Naive thymus-derived CD4-positive, alpha-beta T cell (primary cell): Measurements from ENCODE around the gene TIMP2. TPM values are rescaled to one million over a fixed set of nuclear protein-coding genes. Genes with fewer than 3 reads are reported as not detected.

Experiments
- ATAC-seq: fragments of 150-1000 bp; cut with Tn5 transposase; 2 replicates; pipeline ENCODE4 v1.10.0; 2021; ENCODE audit warnings: mild to moderate bottlenecking, moderate library complexity
- CTCF ChIA-PET: fragments of 350-600 bp; sonication (Branson Sonifier 250); formaldehyde crosslinking; loops from one replicate; lab custom pipeline; 2021; ENCODE audit warnings: antibody characterized with exemption; lab: Charles Lee
- POLR2A ChIA-PET: fragments of 350-600 bp; sonication (Branson Sonifier 250); formaldehyde crosslinking; loops from one replicate; lab custom pipeline; 2021; ENCODE audit warnings: antibody characterized with exemption, inconsistent platforms; lab: Charles Lee
- DNase-seq, 9 donors: peaks; one replicate each; pipeline versions ENCODE4 v3.0.0 to v3.0.0-alpha.2; 2020 to 2022; ENCODE audit warnings: mixed read lengths in 1 of 9
- H3K27ac ChIP-seq: one replicate; pipeline ENCODE4 v1.7.0; 2013; ENCODE audit warnings: mild to moderate bottlenecking, low read depth, low read length, moderate library complexity
- H3K27me3 ChIP-seq, 2 donors: one replicate each; pipeline ENCODE4 v1.7.0; 2013; ENCODE audit warnings: low read length in 2 of 2, mild to moderate bottlenecking in 2 of 2, moderate library complexity in 2 of 2; ENCODE audit not compliant: control insufficient read depth in 2 of 2, insufficient read depth in 2 of 2
- H3K36me3 ChIP-seq, 3 experiments: 1 replicate in 2 of 3; 2 replicates in 1 of 3; pipeline ENCODE4 v1.7.0; 2013; ENCODE audit warnings: low read length in 3 of 3, mild to moderate bottlenecking in 3 of 3, moderate library complexity in 1 of 3; ENCODE audit not compliant: insufficient read depth in 3 of 3, control insufficient read depth in 2 of 3
- H3K4me1 ChIP-seq, 2 donors: one replicate each; pipeline ENCODE4 v1.7.0; 2013; ENCODE audit warnings: low read length in 2 of 2, mild to moderate bottlenecking in 2 of 2, moderate library complexity in 1 of 2; ENCODE audit not compliant: control insufficient read depth in 2 of 2, insufficient read depth in 2 of 2
- H3K4me3 ChIP-seq: 2 replicates; pipeline ENCODE4 v1.7.0; 2013; ENCODE audit warnings: mild to moderate bottlenecking, low read length
- H3K9me3 ChIP-seq, 3 experiments: 1 replicate in 2 of 3; 2 replicates in 1 of 3; pipeline ENCODE4 v1.7.0; 2013; ENCODE audit warnings: low read length in 3 of 3; ENCODE audit not compliant: control insufficient read depth in 2 of 3
- H3K27ac Mint-ChIP-seq, 9 donors: one replicate each; pipeline ENCODE4 v1.8.0; 2020 to 2022; ENCODE audit warnings: mixed read lengths in 9 of 9, mild to moderate bottlenecking in 8 of 9, moderate library complexity in 5 of 9, inconsistent platforms in 2 of 9
- H3K27me3 Mint-ChIP-seq, 5 donors: one replicate each; pipeline ENCODE4 v1.8.0; 2021 to 2022; ENCODE audit warnings: mixed read lengths in 5 of 5, mild to moderate bottlenecking in 1 of 5
- H3K36me3 Mint-ChIP-seq, 5 donors: one replicate each; pipeline ENCODE4 v1.8.0; 2020 to 2022; ENCODE audit warnings: mixed read lengths in 5 of 5, mild to moderate bottlenecking in 3 of 5, inconsistent platforms in 1 of 5
- H3K4me1 Mint-ChIP-seq, 7 donors: one replicate each; pipeline ENCODE4 v1.8.0; 2020 to 2022; ENCODE audit warnings: mixed read lengths in 7 of 7, mild to moderate bottlenecking in 3 of 7, inconsistent platforms in 1 of 7
- H3K4me3 Mint-ChIP-seq, 10 donors: one replicate each; pipeline ENCODE4 v1.8.0; 2020 to 2022; ENCODE audit warnings: mild to moderate bottlenecking in 10 of 10, mixed read lengths in 10 of 10, moderate library complexity in 6 of 10, inconsistent platforms in 2 of 10
- H3K9me3 Mint-ChIP-seq, 11 donors: one replicate each; pipeline ENCODE4 v1.8.0; 2020 to 2022; ENCODE audit warnings: mixed read lengths in 11 of 11, mild to moderate bottlenecking in 4 of 11, inconsistent platforms in 1 of 11, moderate library complexity in 1 of 11
- intact Hi-C, 2 donors: fragments of 100-400 bp; cut with micrococcal nuclease; formaldehyde crosslinking; loops; one replicate each; pipeline ENCODE4 v1.15.1; 2023
- polyA plus RNA-seq, 2 donors: library from polyadenylated mRNA; unstranded; fragments of 300-500 nt; fragmentation: Illumina TruSeq; gene quantifications; one replicate each; pipeline ENCODE4 v1.2.3, GENCODE V29; 2021
- total RNA-seq, 6 experiments: library from RNA in 5 of 6; stranded (reverse) in 5 of 6; gene quantifications; 1 replicate in 5 of 6; 2 replicates in 1 of 6; pipeline ENCODE4 v1.2.3 and lab custom pipeline; 2021 to 2026

TIMP2 gene
- total and polyA plus RNA-seq, 7 experiments from 2014 or later: 0.23 to 46.1 (median 5.7) TPM

GRCh38 chr17:78920528-78920927, 4.7 kb downstream of the TIMP2 start:
- ATAC-seq: no peak
- Histone ChIP-seq H3K27ac (no peak overlapping the region), H3K4me3 (no peak overlapping the region), H3K36me3 (no peaks in the 10 kb centered on the region), H3K4me1 (peaks cover 0 to 7% of the 10 kb centered on the region in 2 donors), H3K27me3 (no peaks in the 10 kb centered on the region), H3K9me3 (no peaks in the 10 kb centered on the region)
- POLR2A ChIA-PET: interaction anchor here (0.7 kb wide), 1 partner anchor 17 kb away, joined by 5 read pairs; no protein-coding TSS in a partner anchor
- Mint-ChIP-seq H3K36me3 (no peaks in the 10 kb centered on the region), H3K4me1 (peaks cover 12 to 35% (median 27%) of the 10 kb centered on the region in 7 donors), H3K27ac (peak overlapping the region in 3 of 9 donors; percentile 57 to 76 (median 74)), H3K27me3 (peaks cover 0 to 18% (median 0%) of the 10 kb centered on the region in 5 donors), H3K9me3 (no peaks in the 10 kb centered on the region), H3K4me3 (no peak overlapping the region)
- CTCF ChIA-PET: no interaction called here
- intact Hi-C loops: loop anchor here in 1 of 2 donors (5.0 kb wide), 1 partner anchor 53 kb away; no protein-coding TSS in a partner anchor
- no peak for DNase-seq

- H3K27ac Mint-ChIP-seq: peak overlapping the region in 2 of 9 donors; percentile 70 to 86
- DNase-seq (no peak), ATAC-seq (no peak)
- no peak overlapping the region for H3K4me3 Mint-ChIP-seq
- peaks cover 0 to 18% (median 0%) of the 10 kb centered on the region in 5 donors for H3K27me3 Mint-ChIP-seq
- peaks cover 12 to 35% (median 27%) of the 10 kb centered on the region in 7 donors for H3K4me1 Mint-ChIP-seq
- H3K4me3 ChIP-seq: no peak overlapping the region
- H3K36me3 Mint-ChIP-seq: no peaks in the 10 kb centered on the region
- H3K9me3 Mint-ChIP-seq: no peaks in the 10 kb centered on the region
- H3K27ac ChIP-seq: no peak overlapping the region
- H3K9me3 ChIP-seq: no peaks in the 10 kb centered on the region
- POLR2A ChIA-PET: no interaction called here
- CTCF ChIA-PET: no interaction called here
- H3K36me3 ChIP-seq: no peaks in the 10 kb centered on the region
- no peaks in the 10 kb centered on the region for H3K27me3 ChIP-seq
- peaks cover 0 to 7% of the 10 kb centered on the region in 2 donors for H3K4me1 ChIP-seq
- intact Hi-C loops: loop anchor here in 1 of 2 donors (5.0 kb wide), 1 partner anchor 53 kb away; no protein-coding TSS in a partner anchor
Measured at GRCh38 chr17:78919861-78920450, 5.2 kb downstream of the TIMP2 start.

- POLR2A ChIA-PET: no interaction called here
- Mint-ChIP-seq H3K36me3 (no peaks in the 10 kb centered on the region), H3K4me3 (no peak overlapping the region), H3K27me3 (peaks cover 0 to 16% (median 0%) of the 10 kb centered on the region in 5 donors), H3K4me1 (peaks cover 12 to 35% (median 27%) of the 10 kb centered on the region in 7 donors), H3K9me3 (no peaks in the 10 kb centered on the region), H3K27ac (no peak overlapping the region)
- ATAC-seq: no peak
- CTCF ChIA-PET: no interaction called here
- DNase-seq: no peak
- Histone ChIP-seq H3K4me1 (peaks cover 0 to 4% of the 10 kb centered on the region in 2 donors), H3K9me3 (no peaks in the 10 kb centered on the region), H3K27me3 (no peaks in the 10 kb centered on the region), H3K27ac (no peak overlapping the region), H3K4me3 (no peak overlapping the region), H3K36me3 (no peaks in the 10 kb centered on the region)
- intact Hi-C loops: no loop called here
Measured at GRCh38 chr17:78918979-78919378, 6.2 kb downstream of the TIMP2 start.

GRCh38 chr17:78917451-78918275, 7.5 kb downstream of the TIMP2 start:
- ChIA-PET CTCF (no interaction called here), POLR2A (no interaction called here)
- no peaks in the 10 kb centered on the region for H3K36me3 ChIP-seq
- intact Hi-C loops: no loop called here
- peaks cover 2 to 28% (median 16%) of the 10 kb centered on the region in 7 donors for H3K4me1 Mint-ChIP-seq
- H3K4me3 Mint-ChIP-seq: peak overlapping the region in 3 of 10 donors; percentile 26 to 70 (median 50)
- H3K9me3 ChIP-seq: no peaks in the 10 kb centered on the region
- H3K27me3 Mint-ChIP-seq: peaks cover 0 to 6% (median 0%) of the 10 kb centered on the region in 5 donors
- no peak overlapping the region for H3K27ac ChIP-seq
- no peaks in the 10 kb centered on the region for H3K27me3 ChIP-seq
- no peaks in the 10 kb centered on the region for H3K9me3 Mint-ChIP-seq
- H3K27ac Mint-ChIP-seq: peak overlapping the region in 4 of 9 donors; percentile 29 to 83 (median 74)
- no peaks in the 10 kb centered on the region for H3K4me1 ChIP-seq
- ATAC-seq: no peak
- no peak overlapping the region for H3K4me3 ChIP-seq
- no peaks in the 10 kb centered on the region for H3K36me3 Mint-ChIP-seq
- no peak for DNase-seq

- H3K4me3 Mint-ChIP-seq: peak overlapping the region in 7 of 10 donors; percentile 14 to 81 (median 59)
- H3K27me3 Mint-ChIP-seq: peaks cover 0 to 2% (median 0%) of the 10 kb centered on the region in 5 donors
- ATAC-seq (peak; percentile 71), DNase-seq (peak in 5 of 9 donors; percentile 21 to 36 (median 31))
- peaks cover 0 to 25% (median 13%) of the 10 kb centered on the region in 7 donors for H3K4me1 Mint-ChIP-seq
- H3K36me3 Mint-ChIP-seq: peaks cover 0 to 3% (median 0%) of the 10 kb centered on the region in 5 donors
- H3K4me3 ChIP-seq: no peak overlapping the region
- H3K9me3 Mint-ChIP-seq: no peaks in the 10 kb centered on the region
- H3K27ac Mint-ChIP-seq: peak overlapping the region in 6 of 9 donors; percentile 65 to 92 (median 88)
- H3K27ac ChIP-seq: peak overlapping the region; percentile 52
- CTCF ChIA-PET: no interaction called here
- H3K27me3 ChIP-seq: no peaks in the 10 kb centered on the region
- POLR2A ChIA-PET: interaction anchor here (1.0 kb wide), 1 partner anchor 10 kb away, joined by 3 read pairs; no protein-coding TSS in a partner anchor
- H3K4me1 ChIP-seq: no peaks in the 10 kb centered on the region
- intact Hi-C loops: no loop called here
- no peaks in the 10 kb centered on the region for H3K9me3 ChIP-seq
- H3K36me3 ChIP-seq: no peaks in the 10 kb centered on the region
Measured at GRCh38 chr17:78915872-78916632, 9.1 kb downstream of the TIMP2 start.

GRCh38 chr17:78913115-78913514, 12.1 kb downstream of the TIMP2 start:
- H3K4me3 ChIP-seq: no peak overlapping the region
- no peaks in the 10 kb centered on the region for H3K9me3 ChIP-seq
- H3K27me3 ChIP-seq: no peaks in the 10 kb centered on the region
- no peak overlapping the region for H3K27ac ChIP-seq
- CTCF ChIA-PET: no interaction called here
- peaks cover 0 to 4% (median 0%) of the 10 kb centered on the region in 5 donors for H3K27me3 Mint-ChIP-seq
- H3K4me1 Mint-ChIP-seq: peaks cover 0 to 19% (median 13%) of the 10 kb centered on the region in 7 donors
- H3K27ac Mint-ChIP-seq: no peak overlapping the region
- no peak overlapping the region for H3K4me3 Mint-ChIP-seq
- H3K4me1 ChIP-seq: no peaks in the 10 kb centered on the region
- no peaks in the 10 kb centered on the region for H3K36me3 ChIP-seq
- H3K36me3 Mint-ChIP-seq: peaks cover 0 to 3% (median 0%) of the 10 kb centered on the region in 5 donors
- ATAC-seq (no peak), DNase-seq (no peak)
- intact Hi-C loops: no loop called here
- POLR2A ChIA-PET: no interaction called here
- H3K9me3 Mint-ChIP-seq: no peaks in the 10 kb centered on the region
